ENCODE results near the gene TM9SF4.

- TF ChIP-seq CTCF (conservative IDR thresholded peaks at IDR 0.05) = no peak
- TF ChIP-seq EZH2 (IDR thresholded peaks at IDR 0.05; ENCODE audit: low read depth) = no peak
Observed at GRCh38 chr20:32111753-32112152, 2.2 kb downstream of the TM9SF4 start.
